ENCODE results near the gene ATF6.

GRCh38 chr1:161886589-161886988, 120.5 kb downstream of the ATF6 start:
- TF ChIP-seq, protein P1, sequence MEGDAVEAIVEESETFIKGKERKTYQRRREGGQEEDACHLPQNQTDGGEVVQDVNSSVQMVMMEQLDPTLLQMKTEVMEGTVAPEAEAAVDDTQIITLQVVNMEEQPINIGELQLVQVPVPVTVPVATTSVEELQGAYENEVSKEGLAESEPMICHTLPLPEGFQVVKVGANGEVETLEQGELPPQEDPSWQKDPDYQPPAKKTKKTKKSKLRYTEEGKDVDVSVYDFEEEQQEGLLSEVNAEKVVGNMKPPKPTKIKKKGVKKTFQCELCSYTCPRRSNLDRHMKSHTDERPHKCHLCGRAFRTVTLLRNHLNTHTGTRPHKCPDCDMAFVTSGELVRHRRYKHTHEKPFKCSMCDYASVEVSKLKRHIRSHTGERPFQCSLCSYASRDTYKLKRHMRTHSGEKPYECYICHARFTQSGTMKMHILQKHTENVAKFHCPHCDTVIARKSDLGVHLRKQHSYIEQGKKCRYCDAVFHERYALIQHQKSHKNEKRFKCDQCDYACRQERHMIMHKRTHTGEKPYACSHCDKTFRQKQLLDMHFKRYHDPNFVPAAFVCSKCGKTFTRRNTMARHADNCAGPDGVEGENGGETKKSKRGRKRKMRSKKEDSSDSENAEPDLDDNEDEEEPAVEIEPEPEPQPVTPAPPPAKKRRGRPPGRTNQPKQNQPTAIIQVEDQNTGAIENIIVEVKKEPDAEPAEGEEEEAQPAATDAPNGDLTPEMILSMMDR (IDR thresholded peaks at IDR 0.05; ENCODE audit: control extremely low read depth in 1 of 3, insufficient read depth in 1 of 3, low read depth in 1 of 3, low read length in 3 of 3), result no peak
- TF ChIP-seq CEBPB (IDR thresholded peaks at IDR 0.05; ENCODE audit: low read depth, low read length), result no peak
- no peak for TF ChIP-seq EZH2 (IDR thresholded peaks at IDR 0.05; ENCODE audit: low read depth, low read length, severe bottlenecking)

Data from H1 (cell line).